Progenitor cell of endocrine pancreas (in vitro differentiated cells): ENCODE results near the gene MMP23B. TPM values are rescaled to one million over a fixed set of nuclear protein-coding genes. Genes with fewer than 3 reads are reported as not detected.
"Not testable (repeated sequence)": the region's sequence is repeated elsewhere in the genome, so short reads cannot be mapped to it uniquely, and the experiment has no call there.

Source experiments
- DNase-seq: peaks from one replicate; pipeline ENCODE4 v3.0.0; 2021; ENCODE audit warnings: low spot score; ENCODE audit not compliant: unreplicated experiment
- H3K27ac Mint-ChIP-seq: 2 replicates; pipeline ENCODE4 v1.8.0; 2021; ENCODE audit warnings: mild to moderate bottlenecking, moderate library complexity, mixed read lengths
- H3K27me3 Mint-ChIP-seq: 2 replicates; pipeline ENCODE4 v1.8.0; 2021; ENCODE audit warnings: mixed read lengths
- H3K36me3 Mint-ChIP-seq: 2 replicates; pipeline ENCODE4 v1.8.0; 2022; ENCODE audit warnings: mixed read lengths; ENCODE audit not compliant: insufficient read depth
- H3K4me1 Mint-ChIP-seq: 2 replicates; pipeline ENCODE4 v1.8.0; 2021; ENCODE audit warnings: low read depth, mixed read lengths
- H3K4me3 Mint-ChIP-seq: 2 replicates; pipeline ENCODE4 v1.8.0; 2021; ENCODE audit warnings: low read depth, mild to moderate bottlenecking, moderate library complexity, mixed read lengths
- H3K9me3 Mint-ChIP-seq: 2 replicates; pipeline ENCODE4 v1.8.0; 2021; ENCODE audit warnings: low read depth, mixed read lengths
- CTCF ChIP-seq: fragments of 200-600 bp; sonication (generic); IDR thresholded peaks from one replicate; pipeline ENCODE4 v1.5.0; 2021; ENCODE audit warnings: antibody characterized with exemption, mild to moderate bottlenecking; ENCODE audit not compliant: unreplicated experiment
- total RNA-seq: library from RNA; stranded (reverse); gene quantifications from 2 replicates; pipeline ENCODE4 v1.2.1, GENCODE V29; 2021

The MMP23B gene
- total RNA-seq, 1 donor from 2014 or later, result 4.4 TPM

GRCh38 chr1:1628754-1629429 is 3.1 kb upstream of the MMP23B start:
- Mint-ChIP-seq H3K4me1 (no peaks in the 10 kb centered on the region), H3K27ac (no peak overlapping the region), H3K36me3 (no peaks in the 10 kb centered on the region), H3K27me3 (peaks cover 3% of the 10 kb centered on the region), H3K4me3 (no peak overlapping the region), H3K9me3 (no peaks in the 10 kb centered on the region)
- TF ChIP-seq CTCF, result no peak
- no peak for DNase-seq

GRCh38 chr1:1629430-1630190 is 2.4 kb upstream of the MMP23B start:
- no peak overlapping the region for H3K4me3 Mint-ChIP-seq
- DNase-seq, result no peak
- no peaks in the 10 kb centered on the region for H3K4me1 Mint-ChIP-seq

GRCh38 chr1:1630191-1630964 is 1.6 kb upstream of the MMP23B start:
- no peak for DNase-seq
- Mint-ChIP-seq H3K4me3 (no peak overlapping the region), H3K9me3 (no peaks in the 10 kb centered on the region), H3K4me1 (no peaks in the 10 kb centered on the region), H3K36me3 (no peaks in the 10 kb centered on the region), H3K27me3 (peaks cover 3% of the 10 kb centered on the region), H3K27ac (no peak overlapping the region)
- TF ChIP-seq CTCF, result no peak

More at GRCh38 chr1:1629430-1630190, 2.4 kb upstream of the MMP23B start:
- H3K36me3 Mint-ChIP-seq, result no peaks in the 10 kb centered on the region
- no peak overlapping the region for H3K27ac Mint-ChIP-seq
- H3K9me3 Mint-ChIP-seq, result no peaks in the 10 kb centered on the region
- no peak for TF ChIP-seq CTCF
- H3K27me3 Mint-ChIP-seq, result peaks cover 3% of the 10 kb centered on the region

- H3K9me3 Mint-ChIP-seq, result no peaks in the 10 kb centered on the region
- no peak for TF ChIP-seq CTCF
Observed at GRCh38 chr1:1630965-1631781, 800 bp upstream of the MMP23B start.

GRCh38 chr1:1633409-1633808 is 1.4 kb downstream of the MMP23B start:
- not testable (repeated sequence) for H3K27me3 Mint-ChIP-seq, H3K4me1 Mint-ChIP-seq, H3K27ac Mint-ChIP-seq, DNase-seq, H3K36me3 Mint-ChIP-seq, H3K9me3 Mint-ChIP-seq, H3K4me3 Mint-ChIP-seq

More at GRCh38 chr1:1630965-1631781, 800 bp upstream of the MMP23B start:
- Mint-ChIP-seq H3K27me3 (peaks cover 3% of the 10 kb centered on the region), H3K4me1 (no peaks in the 10 kb centered on the region), H3K4me3 (no peak overlapping the region), H3K27ac (no peak overlapping the region), H3K36me3 (no peaks in the 10 kb centered on the region)
- DNase-seq, result no peak

- not testable (repeated sequence) for H3K27me3 Mint-ChIP-seq, DNase-seq, H3K4me1 Mint-ChIP-seq, H3K36me3 Mint-ChIP-seq, H3K27ac Mint-ChIP-seq, H3K9me3 Mint-ChIP-seq, H3K4me3 Mint-ChIP-seq
Observed at GRCh38 chr1:1634613-1635012, 2.6 kb downstream of the MMP23B start.

GRCh38 chr1:1636621-1637478 is 4.9 kb downstream of the MMP23B start:
- H3K9me3 Mint-ChIP-seq, H3K4me1 Mint-ChIP-seq, H3K27me3 Mint-ChIP-seq, DNase-seq, H3K36me3 Mint-ChIP-seq, H3K27ac Mint-ChIP-seq, H3K4me3 Mint-ChIP-seq: not testable (repeated sequence)
